Measurements from ENCODE around the gene ANKRD33B.
"Not testable (repeated sequence)": the region's sequence is repeated elsewhere in the genome, so short reads cannot be mapped to it uniquely, and the experiment has no call there.

Gene ANKRD33B

GRCh38 chr5:10559151-10559550, 4.7 kb upstream of the ANKRD33B start:
- no peak for DNase-seq

- no peak for DNase-seq
Observed at GRCh38 chr5:10559871-10560270, 4.0 kb upstream of the ANKRD33B start.

GRCh38 chr5:10562201-10563109, 1.4 kb upstream of the ANKRD33B start:
- no peak for DNase-seq

GRCh38 chr5:10563110-10563944, 543 bp upstream of the ANKRD33B start:
- DNase-seq: peak; percentile 25

GRCh38 chr5:10564838-10565784, 1.2 kb downstream of the ANKRD33B start:
- no peak for DNase-seq

- no peak for DNase-seq
Observed at GRCh38 chr5:10565785-10566542, 2.1 kb downstream of the ANKRD33B start.

- DNase-seq: no peak
Observed at GRCh38 chr5:10566543-10567068, 2.7 kb downstream of the ANKRD33B start.

GRCh38 chr5:10567121-10567591, 3.3 kb downstream of the ANKRD33B start:
- no peak for DNase-seq

- DNase-seq: no peak
Observed at GRCh38 chr5:10567781-10568321, 4.0 kb downstream of the ANKRD33B start.

GRCh38 chr5:10570540-10570939, 6.7 kb downstream of the ANKRD33B start:
- DNase-seq: not testable (repeated sequence)

- DNase-seq: no peak
Observed at GRCh38 chr5:10572451-10572850, 8.6 kb downstream of the ANKRD33B start.

GRCh38 chr5:10573487-10574145, 9.7 kb downstream of the ANKRD33B start:
- no peak for DNase-seq

- DNase-seq: not testable (repeated sequence)
Observed at GRCh38 chr5:10574879-10575278, 11.0 kb downstream of the ANKRD33B start.

GRCh38 chr5:10576121-10576789, 12.4 kb downstream of the ANKRD33B start:
- no peak for DNase-seq

- no peak for DNase-seq
Observed at GRCh38 chr5:10576790-10577189, 12.9 kb downstream of the ANKRD33B start.

GRCh38 chr5:10577371-10578292, 13.8 kb downstream of the ANKRD33B start:
- DNase-seq: no peak

- DNase-seq: no peak
Observed at GRCh38 chr5:10578293-10578665, 14.4 kb downstream of the ANKRD33B start.

- no peak for DNase-seq
Observed at GRCh38 chr5:10578869-10579268, 15.0 kb downstream of the ANKRD33B start.

All from effector CD4-positive, alpha-beta T cell (primary cell).